ENCODE measurements around the gene DENND2A. TPM values are rescaled to one million over a fixed set of nuclear protein-coding genes. Genes with fewer than 3 reads are reported as not detected.

Gene DENND2A
- polyA plus RNA-seq, 2 of the 4 experiments (the other 2 are of a cell fraction) = 0.37 to 0.63 TPM

DNA sequence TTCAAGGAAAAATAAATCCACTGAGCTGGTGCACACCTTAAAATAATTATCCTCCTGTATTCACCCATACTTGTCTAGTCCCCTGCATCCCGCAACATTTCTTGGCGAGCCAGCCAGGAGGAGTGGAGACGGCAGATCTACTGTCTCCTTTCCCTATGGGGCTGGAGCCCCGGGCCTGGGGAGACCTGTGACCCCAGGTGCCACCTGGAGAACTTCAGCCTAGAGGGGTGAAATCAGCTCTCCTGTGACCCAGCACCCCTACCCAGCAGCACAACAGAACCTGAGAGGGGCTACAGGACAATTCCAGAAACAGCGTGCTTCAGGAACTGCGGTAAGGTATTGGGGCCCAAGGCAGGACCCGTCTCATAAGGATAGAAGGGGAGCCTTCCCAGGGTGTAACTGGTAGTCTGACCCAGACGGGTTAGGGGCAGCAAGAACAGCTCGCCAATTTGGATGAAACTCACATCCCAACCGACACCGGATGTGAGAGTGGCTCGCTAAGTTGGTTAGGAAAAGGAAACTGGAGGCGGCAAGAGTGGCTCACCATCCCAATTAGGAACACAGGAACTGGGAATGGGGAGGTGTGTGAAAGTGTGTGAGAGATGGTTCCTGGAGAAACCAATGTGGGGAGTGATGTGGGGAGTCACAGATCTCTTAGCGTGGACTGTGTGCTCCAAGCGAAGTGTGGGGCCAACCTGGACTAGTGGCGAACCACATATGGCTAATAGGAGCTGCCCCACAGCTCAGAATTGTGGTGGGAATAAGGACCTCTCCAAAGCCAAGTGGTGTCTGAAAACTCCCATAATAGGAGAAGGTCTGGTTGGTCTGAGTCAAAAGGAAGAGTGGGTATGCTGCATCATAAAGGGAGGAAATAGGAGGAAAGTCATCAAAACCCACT is 15.1 kb upstream of the DENND2A start:
- ATAC-seq = no peak
- FAIRE-seq = no peak
- H3K4me2 ChIP-seq = no peak overlapping the region
- no peak overlapping the region for H3K27ac ChIP-seq
- H3K4me1 ChIP-seq = peaks cover 4% of the 10 kb centered on the region; the same call in 1 of the 3 replicates
- POLR2A ChIA-PET = no interaction called here
- CTCF ChIA-PET = interaction anchor here (0.6 to 3.8 kb wide), 6 partner anchors 8 to 142 kb away, joined by 3 to 38 read pairs (median 4); no protein-coding TSS in a partner anchor
- 73% methylated on average over 16 of the region's 16 CpGs for WGBS (ENCODE audit: missing lambda C conversion rate)
- H3K9me3 ChIP-seq = no peaks in the 10 kb centered on the region
- H3K4me3 ChIP-seq = no peak overlapping the region
- TF ChIP-seq POLR2AphosphoS2 (conservative IDR thresholded peaks at IDR 0.05; ENCODE audit: low read length) = no peak
- no peak for DNase-seq (ENCODE audit: low read depth in 1 of 2, low spot score in 1 of 2)

DNA sequence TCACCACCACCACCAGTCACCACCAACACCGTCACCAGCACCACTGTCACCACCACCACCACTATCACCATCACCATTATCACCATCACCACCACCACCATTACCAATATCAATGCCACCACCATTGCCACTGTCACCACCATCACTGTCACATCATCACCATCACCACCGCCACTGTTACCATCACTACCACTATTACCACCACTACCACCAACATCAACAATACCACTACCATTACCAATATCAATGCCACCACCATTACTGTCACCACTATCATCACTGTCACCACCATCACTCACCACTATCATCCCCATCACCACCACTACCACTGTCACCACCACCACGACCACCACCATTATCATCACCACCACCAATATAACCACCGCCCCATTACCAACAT is 14.0 kb upstream of the DENND2A start:
- no peak overlapping the region for H3K4me3 ChIP-seq
- peaks cover 4% of the 10 kb centered on the region; the same call in 1 of the 3 replicates for H3K4me1 ChIP-seq
- H3K4me2 ChIP-seq = no peak overlapping the region
- 64% methylated on average over 4 of the region's 4 CpGs for WGBS (ENCODE audit: missing lambda C conversion rate)
- FAIRE-seq (no peak), ATAC-seq (no peak), DNase-seq (ENCODE audit: low read depth in 1 of 2, low spot score in 1 of 2) (no peak)
- ChIA-PET CTCF (interaction anchor here (1.2 to 14.5 kb wide), 4 partner anchors 137 to 189 kb away, joined by 3 to 493 read pairs (median 24); partner anchors contain the start of gene MKRN1), POLR2A (no interaction called here)
- no peaks in the 10 kb centered on the region for H3K9me3 ChIP-seq
- no peak overlapping the region for H3K27ac ChIP-seq
- no peak for TF ChIP-seq FOXS1 (CRISPR knock-in tag; IDR thresholded peaks at IDR 0.05)
- no peak for TF ChIP-seq RARB (CRISPR knock-in tag; IDR thresholded peaks at IDR 0.05)
- TF ChIP-seq CBX8 (IDR thresholded peaks at IDR 0.05) = no peak
- TF ChIP-seq HOXB5 (CRISPR knock-in tag; IDR thresholded peaks at IDR 0.05) = no peak
- TF ChIP-seq RFX5 (IDR thresholded peaks at IDR 0.05) = no peak
- TF ChIP-seq, protein P1, sequence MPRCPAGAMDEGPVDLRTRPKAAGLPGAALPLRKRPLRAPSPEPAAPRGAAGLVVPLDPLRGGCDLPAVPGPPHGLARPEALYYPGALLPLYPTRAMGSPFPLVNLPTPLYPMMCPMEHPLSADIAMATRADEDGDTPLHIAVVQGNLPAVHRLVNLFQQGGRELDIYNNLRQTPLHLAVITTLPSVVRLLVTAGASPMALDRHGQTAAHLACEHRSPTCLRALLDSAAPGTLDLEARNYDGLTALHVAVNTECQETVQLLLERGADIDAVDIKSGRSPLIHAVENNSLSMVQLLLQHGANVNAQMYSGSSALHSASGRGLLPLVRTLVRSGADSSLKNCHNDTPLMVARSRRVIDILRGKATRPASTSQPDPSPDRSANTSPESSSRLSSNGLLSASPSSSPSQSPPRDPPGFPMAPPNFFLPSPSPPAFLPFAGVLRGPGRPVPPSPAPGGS (IDR thresholded peaks at IDR 0.05) = no peak
- TF ChIP-seq ESRRA (IDR thresholded peaks at IDR 0.05; ENCODE audit: borderline replicate concordance, low read length) = no peak
- no peak for TF ChIP-seq ZFP36 (IDR thresholded peaks at IDR 0.05; ENCODE audit: borderline replicate concordance, partially characterized antibody)
- no peak for TF ChIP-seq POLR2A (IDR thresholded peaks at IDR 0.05; ENCODE audit: low read length)
- no peak for TF ChIP-seq MAFK (IDR thresholded peaks at IDR 0.05; ENCODE audit: partially characterized antibody)

DNA sequence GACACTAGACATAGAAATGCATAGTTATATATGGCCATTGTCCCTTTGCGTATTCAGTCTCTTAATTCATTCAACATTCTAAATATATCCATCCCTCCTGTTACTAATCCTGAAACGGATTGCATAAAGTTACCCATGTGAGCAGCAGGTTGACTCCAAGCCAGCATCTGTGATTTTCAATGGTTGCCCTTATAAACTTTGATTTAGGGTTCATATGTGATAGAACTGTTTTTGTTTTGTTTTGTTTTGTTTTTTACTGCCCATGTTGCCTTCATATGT is 13.4 kb upstream of the DENND2A start:
- H3K4me3 ChIP-seq = no peak overlapping the region
- POLR2A ChIA-PET = interaction anchor here (1.2 to 2.4 kb wide), 2 partner anchors 137 to 176 kb away, joined by 3 to 9 read pairs; no protein-coding TSS in a partner anchor
- H3K4me1 ChIP-seq = peaks cover 4% of the 10 kb centered on the region; the same call in 1 of the 3 replicates
- H3K9me3 ChIP-seq = no peaks in the 10 kb centered on the region
- FAIRE-seq (no peak), ATAC-seq (no peak), DNase-seq (ENCODE audit: low read depth in 1 of 2, low spot score in 1 of 2) (no peak)
- CTCF ChIA-PET = interaction anchor here (0.6 to 14.5 kb wide), 42 partner anchors 8 to 322 kb away, joined by 3 to 493 read pairs (median 5); partner anchors contain the start of genes ADCK2, DENND2A and MKRN1
- H3K27ac ChIP-seq = no peak overlapping the region
- WGBS (ENCODE audit: missing lambda C conversion rate) = 72% methylated on average over 2 of the region's 2 CpGs
- no peak overlapping the region for H3K4me2 ChIP-seq
- TF ChIP-seq CHD2 (IDR thresholded peaks at IDR 0.05; ENCODE audit: low read length, partially characterized antibody) = no peak
- no peak for TF ChIP-seq NFE2L2 (conservative IDR thresholded peaks at IDR 0.05; ENCODE audit: low read length)
- no peak for TF ChIP-seq CEBPB (IDR thresholded peaks at IDR 0.05)
- TF ChIP-seq POLR2AphosphoS2 (conservative IDR thresholded peaks at IDR 0.05; ENCODE audit: low read length) = no peak
- no peak for TF ChIP-seq RNF2 (IDR thresholded peaks at IDR 0.05; ENCODE audit: borderline replicate concordance, low read depth)
- no peak for TF ChIP-seq FOXS1 (CRISPR knock-in tag; IDR thresholded peaks at IDR 0.05)
- TF ChIP-seq NR3C1 (IDR thresholded peaks at IDR 0.05) = no peak
- TF ChIP-seq GATA3 (IDR thresholded peaks at IDR 0.05; ENCODE audit: borderline replicate concordance) = no peak
- no peak for TF ChIP-seq RAD21 (conservative IDR thresholded peaks at IDR 0.05 in 1 of 2, IDR thresholded peaks at IDR 0.05 in 1 of 2)
- TF ChIP-seq, protein P2, sequence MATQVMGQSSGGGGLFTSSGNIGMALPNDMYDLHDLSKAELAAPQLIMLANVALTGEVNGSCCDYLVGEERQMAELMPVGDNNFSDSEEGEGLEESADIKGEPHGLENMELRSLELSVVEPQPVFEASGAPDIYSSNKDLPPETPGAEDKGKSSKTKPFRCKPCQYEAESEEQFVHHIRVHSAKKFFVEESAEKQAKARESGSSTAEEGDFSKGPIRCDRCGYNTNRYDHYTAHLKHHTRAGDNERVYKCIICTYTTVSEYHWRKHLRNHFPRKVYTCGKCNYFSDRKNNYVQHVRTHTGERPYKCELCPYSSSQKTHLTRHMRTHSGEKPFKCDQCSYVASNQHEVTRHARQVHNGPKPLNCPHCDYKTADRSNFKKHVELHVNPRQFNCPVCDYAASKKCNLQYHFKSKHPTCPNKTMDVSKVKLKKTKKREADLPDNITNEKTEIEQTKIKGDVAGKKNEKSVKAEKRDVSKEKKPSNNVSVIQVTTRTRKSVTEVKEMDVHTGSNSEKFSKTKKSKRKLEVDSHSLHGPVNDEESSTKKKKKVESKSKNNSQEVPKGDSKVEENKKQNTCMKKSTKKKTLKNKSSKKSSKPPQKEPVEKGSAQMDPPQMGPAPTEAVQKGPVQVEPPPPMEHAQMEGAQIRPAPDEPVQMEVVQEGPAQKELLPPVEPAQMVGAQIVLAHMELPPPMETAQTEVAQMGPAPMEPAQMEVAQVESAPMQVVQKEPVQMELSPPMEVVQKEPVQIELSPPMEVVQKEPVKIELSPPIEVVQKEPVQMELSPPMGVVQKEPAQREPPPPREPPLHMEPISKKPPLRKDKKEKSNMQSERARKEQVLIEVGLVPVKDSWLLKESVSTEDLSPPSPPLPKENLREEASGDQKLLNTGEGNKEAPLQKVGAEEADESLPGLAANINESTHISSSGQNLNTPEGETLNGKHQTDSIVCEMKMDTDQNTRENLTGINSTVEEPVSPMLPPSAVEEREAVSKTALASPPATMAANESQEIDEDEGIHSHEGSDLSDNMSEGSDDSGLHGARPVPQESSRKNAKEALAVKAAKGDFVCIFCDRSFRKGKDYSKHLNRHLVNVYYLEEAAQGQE (IDR thresholded peaks at IDR 0.05) = no peak
- TF ChIP-seq MAFK (IDR thresholded peaks at IDR 0.05; ENCODE audit: partially characterized antibody) = no peak
- TF ChIP-seq POLR2A (IDR thresholded peaks at IDR 0.05; ENCODE audit: low read length) = no peak
- TF ChIP-seq, protein P3, sequence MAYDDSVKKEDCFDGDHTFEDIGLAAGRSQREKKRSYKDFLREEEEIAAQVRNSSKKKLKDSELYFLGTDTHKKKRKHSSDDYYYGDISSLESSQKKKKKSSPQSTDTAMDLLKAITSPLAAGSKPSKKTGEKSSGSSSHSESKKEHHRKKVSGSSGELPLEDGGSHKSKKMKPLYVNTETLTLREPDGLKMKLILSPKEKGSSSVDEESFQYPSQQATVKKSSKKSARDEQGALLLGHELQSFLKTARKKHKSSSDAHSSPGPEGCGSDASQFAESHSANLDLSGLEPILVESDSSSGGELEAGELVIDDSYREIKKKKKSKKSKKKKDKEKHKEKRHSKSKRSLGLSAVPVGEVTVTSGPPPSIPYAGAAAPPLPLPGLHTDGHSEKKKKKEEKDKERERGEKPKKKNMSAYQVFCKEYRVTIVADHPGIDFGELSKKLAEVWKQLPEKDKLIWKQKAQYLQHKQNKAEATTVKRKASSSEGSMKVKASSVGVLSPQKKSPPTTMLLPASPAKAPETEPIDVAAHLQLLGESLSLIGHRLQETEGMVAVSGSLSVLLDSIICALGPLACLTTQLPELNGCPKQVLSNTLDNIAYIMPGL (CRISPR knock-in tag; IDR thresholded peaks at IDR 0.05; ENCODE audit: borderline replicate concordance) = no peak
- TF ChIP-seq, protein P4, sequence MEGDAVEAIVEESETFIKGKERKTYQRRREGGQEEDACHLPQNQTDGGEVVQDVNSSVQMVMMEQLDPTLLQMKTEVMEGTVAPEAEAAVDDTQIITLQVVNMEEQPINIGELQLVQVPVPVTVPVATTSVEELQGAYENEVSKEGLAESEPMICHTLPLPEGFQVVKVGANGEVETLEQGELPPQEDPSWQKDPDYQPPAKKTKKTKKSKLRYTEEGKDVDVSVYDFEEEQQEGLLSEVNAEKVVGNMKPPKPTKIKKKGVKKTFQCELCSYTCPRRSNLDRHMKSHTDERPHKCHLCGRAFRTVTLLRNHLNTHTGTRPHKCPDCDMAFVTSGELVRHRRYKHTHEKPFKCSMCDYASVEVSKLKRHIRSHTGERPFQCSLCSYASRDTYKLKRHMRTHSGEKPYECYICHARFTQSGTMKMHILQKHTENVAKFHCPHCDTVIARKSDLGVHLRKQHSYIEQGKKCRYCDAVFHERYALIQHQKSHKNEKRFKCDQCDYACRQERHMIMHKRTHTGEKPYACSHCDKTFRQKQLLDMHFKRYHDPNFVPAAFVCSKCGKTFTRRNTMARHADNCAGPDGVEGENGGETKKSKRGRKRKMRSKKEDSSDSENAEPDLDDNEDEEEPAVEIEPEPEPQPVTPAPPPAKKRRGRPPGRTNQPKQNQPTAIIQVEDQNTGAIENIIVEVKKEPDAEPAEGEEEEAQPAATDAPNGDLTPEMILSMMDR (IDR thresholded peaks at IDR 0.05) = no peak
- no peak for TF ChIP-seq MAZ (IDR thresholded peaks at IDR 0.05; ENCODE audit: borderline replicate concordance, low read depth, low read length)
- TF ChIP-seq BHLHE40 (IDR thresholded peaks at IDR 0.05; ENCODE audit: low read depth, low read length) = no peak
- no peak for TF ChIP-seq HOXB5 (CRISPR knock-in tag; IDR thresholded peaks at IDR 0.05)
- TF ChIP-seq NPAS2 (CRISPR knock-in tag; IDR thresholded peaks at IDR 0.05; ENCODE audit: borderline replicate concordance) = no peak

All from A549 (cell line).